Suprapubic skin (tissue), 4 donors: ENCODE results near the gene DIS3L. TPM values are rescaled to one million over a fixed set of nuclear protein-coding genes. Genes with fewer than 3 reads are reported as not detected.
"Not testable (repeated sequence)": the region's sequence is repeated elsewhere in the genome, so short reads cannot be mapped to it uniquely, and the experiment has no call there.

Source experiments
- DNase-seq, 2 donors: peaks; one replicate each; pipeline ENCODE4 v3.0.0-alpha.2; 2019; ENCODE audit warnings: low spot score in 2 of 2
- H3K27ac ChIP-seq: fragments of 200-600 bp; sonication (generic); one replicate; pipeline ENCODE4 v1.5.1; 2019
- H3K27me3 ChIP-seq: fragments of 200-600 bp; sonication (generic); one replicate; pipeline ENCODE4 v1.5.1; 2019
- H3K36me3 ChIP-seq: fragments of 200-600 bp; sonication (generic); one replicate; pipeline ENCODE4 v1.5.1; 2019
- H3K4me1 ChIP-seq: fragments of 200-600 bp; sonication (generic); one replicate; pipeline ENCODE4 v1.5.1; 2019
- H3K4me3 ChIP-seq: fragments of 200-600 bp; sonication (generic); one replicate; pipeline ENCODE4 v1.5.1; 2019; ENCODE audit warnings: mild to moderate bottlenecking
- H3K9me3 ChIP-seq: fragments of 200-600 bp; sonication (generic); one replicate; pipeline ENCODE4 v1.5.1; 2019
- CTCF ChIP-seq, 2 donors: fragments of 200-600 bp in 1 of 2; fragments of 450-650 bp in 1 of 2; sonication (generic) in 1 of 2; IDR thresholded peaks; one replicate each; pipeline ENCODE4 v1.5.1; 2016 to 2019; ENCODE audit warnings: antibody characterized with exemption in 2 of 2, mild to moderate bottlenecking in 1 of 2, moderate library complexity in 1 of 2
- EP300 ChIP-seq: sonication (generic); formaldehyde crosslinking; IDR thresholded peaks from one replicate; pipeline ENCODE4 v1.6.1; 2017; ENCODE audit warnings: antibody characterized with exemption
- POLR2A ChIP-seq, 2 donors: fragments of 450-650 bp; IDR thresholded peaks; one replicate each; pipeline ENCODE4 v1.6.1; 2017; ENCODE audit warnings: antibody characterized with exemption in 2 of 2, mild to moderate bottlenecking in 2 of 2, moderate library complexity in 2 of 2
- POLR2AphosphoS5 ChIP-seq, 3 donors: sonication (generic); formaldehyde crosslinking; IDR thresholded peaks; one replicate each; pipeline ENCODE4 v1.6.1; 2017; ENCODE audit warnings: antibody characterized with exemption in 3 of 3
- WGBS: methylation state at CpG from one replicate; pipeline ENCODE4 v1.1.5; 2018; 5-methylcytosine and 5-hydroxymethylcytosine counted together
- total RNA-seq, 4 donors: library from RNA; depleted of rRNA; stranded (reverse); fragments of >200 nt; gene quantifications; one replicate each; pipeline ENCODE4 v1.1.0, GENCODE V29; 2016

The DIS3L gene
- total RNA-seq, 4 donors from 2014 or later, result 15.8 to 26.1 (median 21.2) TPM

GRCh38 chr15:66302489-66303278 is 9.3 kb downstream of the DIS3L start:
- TF ChIP-seq POLR2A (IDR thresholded peaks at IDR 0.05) (no peak), POLR2AphosphoS5 (IDR thresholded peaks at IDR 0.05) (no peak)

GRCh38 chr15:66304425-66304824 is 11.1 kb downstream of the DIS3L start:
- WGBS, result 94% methylated on average over 10 of the region's 10 CpGs
- H3K4me1 ChIP-seq, H3K4me3 ChIP-seq, H3K27me3 ChIP-seq, H3K9me3 ChIP-seq, DNase-seq, H3K27ac ChIP-seq: not testable (repeated sequence)
- H3K36me3 ChIP-seq, result peaks cover 38% of the 10 kb centered on the region

More at GRCh38 chr15:66302489-66303278, 9.3 kb downstream of the DIS3L start:
- 89% methylated on average over 5 of the region's 5 CpGs for WGBS
- no peaks in the 10 kb centered on the region for H3K27me3 ChIP-seq
- H3K9me3 ChIP-seq, result no peaks in the 10 kb centered on the region
- no peaks in the 10 kb centered on the region for H3K4me1 ChIP-seq
- H3K4me3 ChIP-seq, result no peak overlapping the region
- no peak for DNase-seq
- H3K27ac ChIP-seq, result no peak overlapping the region
- H3K36me3 ChIP-seq, result peaks cover 31% of the 10 kb centered on the region

- no peaks in the 10 kb centered on the region for H3K4me1 ChIP-seq
- no peak for TF ChIP-seq POLR2AphosphoS5 (IDR thresholded peaks at IDR 0.05)
- no peak for TF ChIP-seq POLR2A (IDR thresholded peaks at IDR 0.05)
- 83% methylated on average over 3 of the region's 3 CpGs for WGBS
- no peaks in the 10 kb centered on the region for H3K27me3 ChIP-seq
- H3K36me3 ChIP-seq, result peaks cover 49% of the 10 kb centered on the region
- no peak overlapping the region for H3K4me3 ChIP-seq
- H3K9me3 ChIP-seq, result no peaks in the 10 kb centered on the region
- DNase-seq, result no peak
- no peak overlapping the region for H3K27ac ChIP-seq
Measured at GRCh38 chr15:66306381-66306780, 13.0 kb downstream of the DIS3L start.

DNA sequence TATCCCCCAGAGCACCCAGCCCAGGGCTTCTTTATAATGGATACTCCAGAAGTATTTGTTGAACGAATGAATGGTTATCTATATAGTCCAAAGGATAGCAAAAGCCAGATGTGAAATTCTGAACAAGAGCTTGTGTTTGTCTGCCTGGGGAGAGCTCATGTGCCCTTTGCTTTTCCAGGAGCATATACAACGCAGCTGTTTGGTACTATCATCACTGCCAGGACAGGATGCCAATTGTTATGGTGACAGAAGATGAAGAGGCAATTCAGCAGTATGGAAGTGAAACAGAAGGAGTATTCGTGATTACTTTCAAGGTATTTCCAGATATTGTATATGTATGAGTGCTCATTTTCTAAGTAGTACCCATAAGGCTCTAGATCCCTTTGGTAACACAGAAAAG is 15.2 kb downstream of the DIS3L start:
- peaks cover 70% of the 10 kb centered on the region for H3K36me3 ChIP-seq
- H3K4me1 ChIP-seq, result no peaks in the 10 kb centered on the region
- 96% methylated on average over 3 of the region's 3 CpGs for WGBS
- H3K4me3 ChIP-seq, result no peak overlapping the region
- no peak overlapping the region for H3K27ac ChIP-seq
- H3K27me3 ChIP-seq, result no peaks in the 10 kb centered on the region
- no peaks in the 10 kb centered on the region for H3K9me3 ChIP-seq
- no peak for DNase-seq
- TF ChIP-seq CTCF (IDR thresholded peaks at IDR 0.05) (no peak), POLR2A (IDR thresholded peaks at IDR 0.05) (no peak), POLR2AphosphoS5 (IDR thresholded peaks at IDR 0.05) (no peak), EP300 (no peak)

DNA sequence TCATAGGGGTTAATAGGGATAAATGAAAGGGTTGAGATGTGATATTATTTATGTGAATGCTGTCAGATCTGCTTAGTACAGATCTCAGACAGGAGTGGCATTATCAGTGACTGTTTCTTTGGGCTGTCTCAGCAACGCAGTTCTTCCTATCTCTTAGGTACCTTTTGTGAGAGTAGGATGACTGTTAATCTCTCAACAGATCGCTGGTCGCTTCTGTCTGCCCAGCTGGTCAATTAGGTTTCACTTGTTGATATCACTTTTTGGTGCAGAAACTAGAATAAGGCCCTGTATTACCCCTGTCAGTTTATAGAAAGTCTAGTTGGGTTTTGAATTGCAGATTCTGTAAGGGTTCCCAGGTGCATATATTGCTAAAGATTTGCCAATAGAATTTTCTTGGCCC is 16.5 kb downstream of the DIS3L start:
- no peak for DNase-seq
- Histone ChIP-seq H3K27me3 (no peaks in the 10 kb centered on the region), H3K27ac (no peak overlapping the region), H3K9me3 (no peaks in the 10 kb centered on the region), H3K4me3 (no peak overlapping the region), H3K36me3 (peaks cover 82% of the 10 kb centered on the region), H3K4me1 (no peaks in the 10 kb centered on the region)
- no peak for TF ChIP-seq CTCF (IDR thresholded peaks at IDR 0.05)
- 79% methylated on average over 3 of the region's 3 CpGs for WGBS

DNA sequence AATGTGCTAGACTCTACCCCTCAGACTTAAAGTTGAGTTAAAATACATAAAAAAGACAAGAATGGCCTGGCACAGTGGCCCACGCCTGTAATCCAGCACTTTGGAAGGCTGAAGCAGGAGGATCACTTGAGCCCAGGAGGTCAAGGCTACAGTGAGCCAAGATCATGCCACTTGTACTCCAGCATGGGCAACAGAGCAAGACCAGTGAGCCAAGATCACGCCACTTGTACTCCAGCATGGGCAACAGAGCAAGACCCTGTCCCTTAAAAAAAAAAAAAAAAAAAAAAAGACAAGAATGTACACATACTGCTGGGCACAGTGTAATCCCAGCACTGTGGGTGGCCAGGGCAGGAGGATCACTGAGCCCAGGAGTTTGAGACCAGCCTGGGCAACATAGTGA is 17.4 kb downstream of the DIS3L start:
- no peaks in the 10 kb centered on the region for H3K27me3 ChIP-seq
- no peak for DNase-seq
- no peak overlapping the region for H3K27ac ChIP-seq
- TF ChIP-seq POLR2A (IDR thresholded peaks at IDR 0.05) (no peak), EP300 (no peak), POLR2AphosphoS5 (IDR thresholded peaks at IDR 0.05) (no peak), CTCF (IDR thresholded peaks at IDR 0.05) (no peak)
- H3K9me3 ChIP-seq, result no peaks in the 10 kb centered on the region
- H3K4me3 ChIP-seq, result no peak overlapping the region
- no peaks in the 10 kb centered on the region for H3K4me1 ChIP-seq
- peaks cover 92% of the 10 kb centered on the region for H3K36me3 ChIP-seq
- WGBS, result 89% methylated on average over 2 of the region's 2 CpGs

DNA sequence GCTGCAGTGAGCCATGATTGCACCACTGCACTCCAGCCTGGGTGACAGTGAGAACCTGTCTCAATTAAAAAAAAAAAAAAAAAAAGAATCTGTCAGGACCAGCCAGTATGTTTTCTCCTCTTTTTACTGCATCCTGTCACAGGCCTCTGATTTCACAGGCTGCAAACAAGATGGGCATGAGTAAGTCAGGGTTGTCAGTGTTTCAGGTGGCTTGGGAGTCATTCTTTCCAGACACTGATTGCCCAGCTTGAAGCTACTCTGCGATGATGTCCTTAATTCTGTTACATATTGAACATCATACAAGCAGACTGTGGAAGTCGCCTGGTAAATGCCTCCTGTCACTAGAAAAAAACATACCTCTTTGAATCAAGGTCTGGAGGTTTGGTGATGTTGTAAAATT is 18.8 kb downstream of the DIS3L start:
- Histone ChIP-seq H3K4me3 (no peak overlapping the region), H3K27me3 (no peaks in the 10 kb centered on the region), H3K36me3 (peaks cover 93% of the 10 kb centered on the region), H3K27ac (no peak overlapping the region), H3K4me1 (no peaks in the 10 kb centered on the region), H3K9me3 (no peaks in the 10 kb centered on the region)
- WGBS, result 90% methylated on average over 2 of the region's 2 CpGs
- TF ChIP-seq POLR2A (IDR thresholded peaks at IDR 0.05) (no peak), EP300 (no peak)
- DNase-seq, result no peak
